K562 (cell line): ENCODE results near the gene CPTP. TPM values are rescaled to one million over a fixed set of nuclear protein-coding genes. Genes with fewer than 3 reads are reported as not detected.

Source experiments
- ATF1 ChIP-seq, 2 experiments: fragments of 450-650 bp in 1 of 2; IDR thresholded peaks; 2 replicates each; pipeline ENCODE4 v1.6.1; 2016; ENCODE audit warnings: missing compliant biosample characterization in 1 of 2, missing genetic modification characterization in 1 of 2
- CC2D1A ChIP-seq: fragments of 450-650 bp; IDR thresholded peaks from 2 replicates; pipeline ENCODE4 v1.6.1; 2017; ENCODE audit warnings: mild to moderate bottlenecking
- CREB1 ChIP-seq, 2 experiments: sonication (generic) in 1 of 2; formaldehyde crosslinking in 1 of 2; IDR thresholded peaks; 2 replicates each; pipeline versions ENCODE4 v1.6.1 to v1.8.0; 2012 to 2022; ENCODE audit warnings: inconsistent platforms in 1 of 2, mild to moderate bottlenecking in 1 of 2, missing genetic modification reagents in 1 of 2, moderate library complexity in 1 of 2
- GMEB1 ChIP-seq: fragments of 250-450 bp; sonication (Bioruptor Pico); IDR thresholded peaks from 2 replicates; pipeline ENCODE4 v1.4.0; 2020; ENCODE audit warnings: mild to moderate bottlenecking
- MEF2D ChIP-seq: conservative IDR thresholded peaks from 2 replicates; pipeline ENCODE4 v1.6.1; 2016; ENCODE audit warnings: low read depth, missing genetic modification characterization, missing compliant biosample characterization
- NCOA4 ChIP-seq: fragments of 450-650 bp; IDR thresholded peaks from 2 replicates; pipeline ENCODE4 v1.6.1; 2018; ENCODE audit warnings: mild to moderate bottlenecking; ENCODE audit not compliant: partially characterized antibody
- NFIC ChIP-seq: fragments of 450-650 bp; IDR thresholded peaks from 2 replicates; pipeline ENCODE4 v1.6.1; 2017; ENCODE audit warnings: mild to moderate bottlenecking, inconsistent platforms
- NUFIP1 ChIP-seq: fragments of 450-650 bp; IDR thresholded peaks from 2 replicates; pipeline ENCODE4 v1.6.1; 2018; ENCODE audit not compliant: partially characterized antibody
- SMARCC2 ChIP-seq: fragments of 450-650 bp; IDR thresholded peaks from 2 replicates; pipeline ENCODE4 v1.6.1; 2017; ENCODE audit warnings: antibody characterized with exemption, moderate library complexity, mild to moderate bottlenecking, low read depth
- SNRNP70 ChIP-seq: fragments of 200-400 bp; formaldehyde crosslinking; optimal IDR thresholded peaks from 2 replicates; pipeline ENCODE3; 2017; ENCODE audit warnings: low read depth, low read length
- UBTF ChIP-seq, 2 experiments: IDR thresholded peaks; 2 replicates each; pipeline ENCODE4 v1.6.1; 2012; ENCODE audit warnings: improper control_type of control experiment in 2 of 2, low read depth in 2 of 2, low read length in 2 of 2, borderline replicate concordance in 1 of 2
- ZBTB7A ChIP-seq: IDR thresholded peaks from 2 replicates; pipeline ENCODE4 v1.6.1; 2011; ENCODE audit warnings: low read depth, mild to moderate bottlenecking, low read length, moderate library complexity, borderline replicate concordance; ENCODE audit not compliant: control insufficient read depth
- ZNF165 ChIP-seq: fragments of 250-450 bp; sonication (Bioruptor Pico); IDR thresholded peaks from 2 replicates; pipeline ENCODE4 v1.4.0; 2020; ENCODE audit warnings: borderline replicate concordance
- ZNF217 ChIP-seq: sonication (generic); formaldehyde crosslinking; IDR thresholded peaks from 2 replicates; pipeline ENCODE4 v1.8.0; 2022; ENCODE audit warnings: mild to moderate bottlenecking, missing genetic modification reagents
- ZNF277 ChIP-seq: fragments of 250-450 bp; sonication (Bioruptor Pico); IDR thresholded peaks from 2 replicates; pipeline ENCODE4 v1.8.0; 2022; ENCODE audit warnings: inconsistent platforms, mild to moderate bottlenecking, moderate library complexity, borderline replicate concordance
- ZNF316 ChIP-seq: fragments of 450-650 bp; IDR thresholded peaks from 2 replicates; pipeline ENCODE4 v1.6.1; 2016
- ZNF57 ChIP-seq: fragments of 450-650 bp; formaldehyde crosslinking; IDR thresholded peaks from 2 replicates; pipeline ENCODE4 v1.4.0; 2020; ENCODE audit warnings: mild to moderate bottlenecking, moderate library complexity
- ZZZ3 ChIP-seq: fragments of 450-650 bp; IDR thresholded peaks from 2 replicates; pipeline ENCODE4 v1.6.1; 2016; ENCODE audit warnings: antibody characterized with exemption, mild to moderate bottlenecking, moderate library complexity
- polyA plus RNA-seq, 8 experiments: library from polyadenylated mRNA; depleted of rRNA in 4 of 8; stranded (reverse) in 5 of 8; unstranded in 3 of 8; fragments of >200 nt; fragmentation: Nextera tagmentation in 2 of 8; fragmentation: Illumina TruSeq in 1 of 8; extraction: Ambion mirVana in 2 of 8; extraction: Trizol in 1 of 8; gene quantifications; 2 replicates each; pipeline versions ENCODE4 v1.2.1 to v1.2.3, GENCODE V29; 2011 to 2014; ENCODE audit warnings: inconsistent platforms in 1 of 8, missing spikeins in 1 of 8
- total RNA-seq, 7 experiments: library from RNA; depleted of rRNA in 6 of 7; stranded (reverse); fragments of >200 nt in 6 of 7; fragmentation: Illumina TruSeq in 2 of 7; extraction: Trizol in 2 of 7; gene quantifications; 2 replicates each; pipeline versions ENCODE4 v1.2.1 to v1.2.3, GENCODE V29; 2011 to 2021; ENCODE audit warnings: low replicate concordance in 1 of 7
- TF ChIP-seq, protein P1 (sequence below), 2 experiments: fragments of 450-650 bp in 1 of 2; sonication (generic) in 1 of 2; formaldehyde crosslinking in 1 of 2; IDR thresholded peaks in 1 of 2; conservative IDR thresholded peaks in 1 of 2; 2 replicates each; pipeline versions ENCODE4 v1.6.1 to v1.8.1; 2016 to 2023; ENCODE audit warnings: mild to moderate bottlenecking in 2 of 2, moderate library complexity in 2 of 2, inconsistent platforms in 1 of 2, missing genetic modification reagents in 1 of 2

The CPTP gene
- total and polyA plus RNA-seq, 9 of the 15 experiments (the other 6 are each of a cell fraction or from before 2014, with no cell fraction given): 0.11 to 25.8 (median 3.5) TPM

- no peak for TF ChIP-seq ZNF165 (CRISPR knock-in tag)
- TF ChIP-seq ZZZ3: no peak
- TF ChIP-seq ZNF57: no peak
- TF ChIP-seq SNRNP70: no peak
- no peak for TF ChIP-seq NUFIP1
- TF ChIP-seq CC2D1A: no peak
- TF ChIP-seq SMARCC2: no peak
- 0 out of 4 replicates have a peak, but pooled peaks of 1 of the 2 experiments have one; percentile 55 for TF ChIP-seq UBTF (IDR thresholded peaks at IDR 0.05; ENCODE audit: borderline replicate concordance in 1 of 2, low read depth in 2 of 2, low read length in 2 of 2)
- peak; percentile 96 for TF ChIP-seq NFIC
- TF ChIP-seq ZNF316: no peak
- TF ChIP-seq NCOA4: no peak
- TF ChIP-seq ZBTB7A: no peak
- no peak for TF ChIP-seq GMEB1
- TF ChIP-seq, protein P1, sequence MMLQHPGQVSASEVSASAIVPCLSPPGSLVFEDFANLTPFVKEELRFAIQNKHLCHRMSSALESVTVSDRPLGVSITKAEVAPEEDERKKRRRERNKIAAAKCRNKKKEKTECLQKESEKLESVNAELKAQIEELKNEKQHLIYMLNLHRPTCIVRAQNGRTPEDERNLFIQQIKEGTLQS (IDR thresholded peaks at IDR 0.05): no peak
- TF ChIP-seq, protein P1 (CRISPR knock-in tag; conservative IDR thresholded peaks at IDR 0.05): no peak
- no peak; the same call in 1 of the 2 replicates for TF ChIP-seq ATF1 (CRISPR knock-in tag; IDR thresholded peaks at IDR 0.05)
- TF ChIP-seq ATF1 (tag; IDR thresholded peaks at IDR 0.05): no peak
- no peak for TF ChIP-seq MEF2D (tag)
- no peak for TF ChIP-seq ZNF217 (CRISPR knock-in tag)
- TF ChIP-seq ZNF277: no peak
- no peak for TF ChIP-seq CREB1 (IDR thresholded peaks at IDR 0.05)
- no peak for TF ChIP-seq CREB1 (CRISPR knock-in tag; IDR thresholded peaks at IDR 0.05)
These were observed 33.5 kb upstream of the CPTP start (continued) for GRCh38 chr1:1291023-1291528.
